Tibial nerve (tissue), 4 donors: Measurements from ENCODE around the gene TSHZ2. TPM values are rescaled to one million over a fixed set of nuclear protein-coding genes. Genes with fewer than 3 reads are reported as not detected.
A peak's percentile ranks its signal among the peaks of the same experiment; 100 is the strongest.

Experiments used
- DNase-seq, 2 donors: peaks; one replicate each; pipeline ENCODE4 v3.0.0-alpha.2; 2019; ENCODE audit warnings: low spot score in 2 of 2
- H3K27ac ChIP-seq, 4 donors: fragments of 200-600 bp; sonication (generic) in 3 of 4; one replicate each; pipeline ENCODE4 v1.5.1; 2017 to 2019; ENCODE audit warnings: mild to moderate bottlenecking in 1 of 4
- H3K27me3 ChIP-seq, 2 donors: fragments of 200-600 bp; sonication (generic) in 1 of 2; one replicate each; pipeline versions ENCODE4 v1.5.1 to v1.6.0; 2017 to 2019
- H3K36me3 ChIP-seq, 3 donors: fragments of 200-600 bp; sonication (generic); one replicate each; pipeline ENCODE4 v1.5.1; 2018 to 2019
- H3K4me1 ChIP-seq, 4 donors: fragments of 200-600 bp; sonication (generic) in 3 of 4; one replicate each; pipeline ENCODE4 v1.5.1; 2017 to 2019
- H3K4me3 ChIP-seq, 4 donors: fragments of 200-600 bp; sonication (generic) in 3 of 4; one replicate each; pipeline ENCODE4 v1.5.1; 2017 to 2019; ENCODE audit warnings: mild to moderate bottlenecking in 1 of 4, moderate library complexity in 1 of 4
- H3K9me3 ChIP-seq, 4 donors: fragments of 200-600 bp; sonication (generic) in 3 of 4; one replicate each; pipeline ENCODE4 v1.5.1; 2017 to 2019
- EP300 ChIP-seq, 2 donors: sonication (generic); formaldehyde crosslinking; IDR thresholded peaks; one replicate each; pipeline ENCODE4 v1.6.1; 2017; ENCODE audit warnings: antibody characterized with exemption in 2 of 2, mild to moderate bottlenecking in 1 of 2
- POLR2A ChIP-seq, 2 donors: fragments of 450-650 bp; IDR thresholded peaks; one replicate each; pipeline ENCODE4 v1.6.1; 2017; ENCODE audit warnings: antibody characterized with exemption in 2 of 2, mild to moderate bottlenecking in 2 of 2, moderate library complexity in 2 of 2
- WGBS, 2 donors: methylation state at CpG; one replicate each; pipeline ENCODE4 v1.1.5; 2018; 5-methylcytosine and 5-hydroxymethylcytosine counted together
- total RNA-seq, 4 donors: library from RNA; depleted of rRNA; stranded (reverse); fragments of >200 nt; gene quantifications; one replicate each; pipeline ENCODE4 v1.1.0, GENCODE V29; 2016
- TF ChIP-seq, protein P1 (sequence below), 5 experiments: fragments of 200-600 bp in 3 of 5; fragments of 450-650 bp in 2 of 5; sonication (generic) in 3 of 5; IDR thresholded peaks; one replicate each; pipeline ENCODE4 v1.5.1; 2016 to 2019; ENCODE audit warnings: antibody characterized with exemption in 5 of 5, mild to moderate bottlenecking in 3 of 5, moderate library complexity in 2 of 5

The TSHZ2 gene
- total RNA-seq, 4 donors from 2014 or later, result 20.9 to 33.7 (median 25.1) TPM

GRCh38 chr20:52996658-52997057, 24.5 kb downstream of the TSHZ2 start:
- no peaks in the 10 kb centered on the region for H3K36me3 ChIP-seq
- no peak overlapping the region for H3K4me3 ChIP-seq
- TF ChIP-seq EP300 (IDR thresholded peaks at IDR 0.05), result no peak
- TF ChIP-seq POLR2A (IDR thresholded peaks at IDR 0.05), result no peak
- TF ChIP-seq, protein P1, sequence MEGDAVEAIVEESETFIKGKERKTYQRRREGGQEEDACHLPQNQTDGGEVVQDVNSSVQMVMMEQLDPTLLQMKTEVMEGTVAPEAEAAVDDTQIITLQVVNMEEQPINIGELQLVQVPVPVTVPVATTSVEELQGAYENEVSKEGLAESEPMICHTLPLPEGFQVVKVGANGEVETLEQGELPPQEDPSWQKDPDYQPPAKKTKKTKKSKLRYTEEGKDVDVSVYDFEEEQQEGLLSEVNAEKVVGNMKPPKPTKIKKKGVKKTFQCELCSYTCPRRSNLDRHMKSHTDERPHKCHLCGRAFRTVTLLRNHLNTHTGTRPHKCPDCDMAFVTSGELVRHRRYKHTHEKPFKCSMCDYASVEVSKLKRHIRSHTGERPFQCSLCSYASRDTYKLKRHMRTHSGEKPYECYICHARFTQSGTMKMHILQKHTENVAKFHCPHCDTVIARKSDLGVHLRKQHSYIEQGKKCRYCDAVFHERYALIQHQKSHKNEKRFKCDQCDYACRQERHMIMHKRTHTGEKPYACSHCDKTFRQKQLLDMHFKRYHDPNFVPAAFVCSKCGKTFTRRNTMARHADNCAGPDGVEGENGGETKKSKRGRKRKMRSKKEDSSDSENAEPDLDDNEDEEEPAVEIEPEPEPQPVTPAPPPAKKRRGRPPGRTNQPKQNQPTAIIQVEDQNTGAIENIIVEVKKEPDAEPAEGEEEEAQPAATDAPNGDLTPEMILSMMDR (IDR thresholded peaks at IDR 0.05), result no peak
- DNase-seq, result no peak
- H3K27ac ChIP-seq, result no peak overlapping the region
- peaks cover 0 to 15% (median 0%) of the 10 kb centered on the region in 4 donors for H3K4me1 ChIP-seq
- no peaks in the 10 kb centered on the region for H3K9me3 ChIP-seq
- no peaks in the 10 kb centered on the region for H3K27me3 ChIP-seq
- WGBS, 2 donors, result 86 to 93% methylated on average over 6 of the region's 6 CpGs

GRCh38 chr20:52998268-52998667, 26.1 kb downstream of the TSHZ2 start:
- no peaks in the 10 kb centered on the region for H3K27me3 ChIP-seq
- no peak overlapping the region for H3K4me3 ChIP-seq
- no peak for DNase-seq
- H3K9me3 ChIP-seq, result no peaks in the 10 kb centered on the region
- no peaks in the 10 kb centered on the region for H3K36me3 ChIP-seq
- 92 to 99% methylated on average over 6 of the region's 6 CpGs for WGBS, 2 donors
- TF ChIP-seq, protein P1 (IDR thresholded peaks at IDR 0.05), result no peak
- no peak for TF ChIP-seq POLR2A (IDR thresholded peaks at IDR 0.05)
- TF ChIP-seq EP300 (IDR thresholded peaks at IDR 0.05), result no peak
- no peak overlapping the region for H3K27ac ChIP-seq
- peaks cover 0 to 8% (median 0%) of the 10 kb centered on the region in 4 donors for H3K4me1 ChIP-seq

- TF ChIP-seq, protein P1 (IDR thresholded peaks at IDR 0.05), result no peak
- TF ChIP-seq EP300 (IDR thresholded peaks at IDR 0.05) (no peak), POLR2A (IDR thresholded peaks at IDR 0.05) (no peak)
- no peaks in the 10 kb centered on the region for H3K36me3 ChIP-seq
- no peaks in the 10 kb centered on the region for H3K27me3 ChIP-seq
- H3K27ac ChIP-seq, result no peak overlapping the region
- 74 to 82% methylated on average over 2 of the region's 2 CpGs for WGBS, 2 donors
- H3K4me1 ChIP-seq, result peaks cover 0 to under 1% (median 0%) of the 10 kb centered on the region in 4 donors
- H3K4me3 ChIP-seq, result no peak overlapping the region
- H3K9me3 ChIP-seq, result no peaks in the 10 kb centered on the region
- no peak for DNase-seq
Measured at GRCh38 chr20:52999040-52999439, 26.9 kb downstream of the TSHZ2 start.

- WGBS, 2 donors, result 54 to 64% methylated on average over 9 of the region's 9 CpGs
- H3K9me3 ChIP-seq, result no peaks in the 10 kb centered on the region
- no peaks in the 10 kb centered on the region for H3K27me3 ChIP-seq
- peak overlapping the region in 2 of 4 donors; percentile 24 to 56 for H3K27ac ChIP-seq
- TF ChIP-seq EP300 (IDR thresholded peaks at IDR 0.05) (no peak), POLR2A (IDR thresholded peaks at IDR 0.05) (no peak)
- TF ChIP-seq, protein P1 (IDR thresholded peaks at IDR 0.05), result no peak
- H3K36me3 ChIP-seq, result no peaks in the 10 kb centered on the region
- no peak overlapping the region for H3K4me3 ChIP-seq
- H3K4me1 ChIP-seq, result no peaks in the 10 kb centered on the region
- DNase-seq, result no peak
Measured at GRCh38 chr20:53001498-53002301, 29.5 kb downstream of the TSHZ2 start.

- WGBS, 2 donors, result 87% methylated on average over 5 of the region's 5 CpGs
- no peak for DNase-seq
- TF ChIP-seq EP300 (IDR thresholded peaks at IDR 0.05) (no peak), POLR2A (IDR thresholded peaks at IDR 0.05) (no peak)
- TF ChIP-seq, protein P1 (IDR thresholded peaks at IDR 0.05), result no peak
- H3K4me1 ChIP-seq, result no peaks in the 10 kb centered on the region
- no peaks in the 10 kb centered on the region for H3K36me3 ChIP-seq
- no peak overlapping the region for H3K4me3 ChIP-seq
- H3K27ac ChIP-seq, result no peak overlapping the region
- no peaks in the 10 kb centered on the region for H3K9me3 ChIP-seq
- H3K27me3 ChIP-seq, result no peaks in the 10 kb centered on the region
Measured at GRCh38 chr20:53002786-53003185, 30.6 kb downstream of the TSHZ2 start.
